SK-N-SH (cell line): ENCODE results near the gene ACVR1B. TPM values are rescaled to one million over a fixed set of nuclear protein-coding genes. Genes with fewer than 3 reads are reported as not detected.

Source experiments
- CTCF ChIA-PET: fragments of 300-600, 350-600 bp; formaldehyde crosslinking; extraction: SDS; loops from one replicate; lab custom pipeline; 2021; lab: Yijun Ruan, JAX
- POLR2A ChIA-PET: fragments of 350-600 bp; sonication (Branson Sonifier 250); formaldehyde crosslinking; extraction: SDS; loops from one replicate; lab custom pipeline; 2020; ENCODE audit warnings: antibody characterized with exemption, inconsistent platforms; lab: Yijun Ruan, JAX
- DNase-seq: peaks from one replicate; pipeline ENCODE4 v3.0.0; 2012
- H2AFZ ChIP-seq: fragments of 200-600 bp; sonication (generic); 2 replicates; pipeline ENCODE4 v1.8.1; 2016; ENCODE audit warnings: antibody characterized with exemption, mild to moderate bottlenecking, low read depth
- H3F3A ChIP-seq: fragments of 200-600 bp; sonication (generic); replicated peaks from 2 replicates; pipeline ENCODE3; 2016; ENCODE audit warnings: antibody characterized with exemption, mild to moderate bottlenecking; ENCODE audit not compliant: insufficient read depth
- H3K27ac ChIP-seq, 2 experiments: fragments of 200-500 bp in 1 of 2; fragments of 200-600 bp in 1 of 2; sonication (Bioruptor generic) in 1 of 2; sonication (generic), shearing (Covaris generic) in 1 of 2; 2 replicates each; pipeline versions ENCODE4 v1.5.1 to v1.6.1; 2014 to 2016; ENCODE audit warnings: low read depth in 2 of 2, inconsistent platforms in 1 of 2, low read length in 1 of 2, mild to moderate bottlenecking in 1 of 2, mixed read lengths in 1 of 2
- H3K27me3 ChIP-seq: fragments of 200-600 bp; sonication (generic), shearing (Covaris generic); 2 replicates; pipeline ENCODE4 v1.6.1; 2016; ENCODE audit warnings: mixed run types; ENCODE audit not compliant: insufficient read depth
- H3K36me3 ChIP-seq, 2 experiments: fragments of 200-500 bp in 1 of 2; fragments of 200-600 bp in 1 of 2; sonication (Bioruptor generic) in 1 of 2; sonication (generic) in 1 of 2; replicated peaks in 1 of 2; 2 replicates each; pipeline versions ENCODE3 to v1.5.1; 2014 to 2016; ENCODE audit warnings: low read length in 1 of 2, mild to moderate bottlenecking in 1 of 2; ENCODE audit not compliant: insufficient read depth in 2 of 2, control insufficient read depth in 1 of 2
- H3K4me1 ChIP-seq, 2 experiments: fragments of 200-500 bp in 1 of 2; fragments of 200-600 bp in 1 of 2; sonication (Bioruptor generic) in 1 of 2; sonication (generic), shearing (Covaris generic) in 1 of 2; 2 replicates each; pipeline versions ENCODE4 v1.5.1 to v1.6.1; 2014 to 2016; ENCODE audit warnings: low read depth in 1 of 2, low read length in 1 of 2, mixed run types in 1 of 2; ENCODE audit not compliant: insufficient read depth in 2 of 2, control insufficient read depth in 1 of 2
- H3K4me2 ChIP-seq: fragments of 200-600 bp; sonication (generic), shearing (Covaris generic); 2 replicates; pipeline ENCODE4 v1.6.1; 2017; ENCODE audit warnings: mixed run types
- H3K4me3 ChIP-seq, 2 experiments: fragments of 200-500 bp in 1 of 2; fragments of 200-600 bp in 1 of 2; sonication (Bioruptor generic) in 1 of 2; sonication (generic), shearing (Covaris generic) in 1 of 2; 2 replicates each; pipeline versions ENCODE4 v1.5.1 to v1.8.1; 2014 to 2016; ENCODE audit warnings: low read depth in 2 of 2, inconsistent platforms in 1 of 2, low read length in 1 of 2, mild to moderate bottlenecking in 1 of 2, mixed read lengths in 1 of 2, moderate library complexity in 1 of 2
- H3K79me2 ChIP-seq: fragments of 200-600 bp; sonication (generic); 2 replicates; pipeline ENCODE4 v1.8.1; 2017; ENCODE audit warnings: mild to moderate bottlenecking; ENCODE audit not compliant: insufficient read depth
- H3K9ac ChIP-seq: fragments of 200-600 bp; sonication (generic); 2 replicates; pipeline ENCODE4 v1.6.1; 2017; ENCODE audit warnings: mixed run types
- H3K9me2 ChIP-seq: fragments of 200-600 bp; sonication (generic); 2 replicates; pipeline ENCODE4 v1.6.1; 2017; ENCODE audit warnings: mixed run types
- H3K9me3 ChIP-seq: fragments of 200-600 bp; sonication (generic); 2 replicates; pipeline ENCODE4 v1.6.1; 2017; ENCODE audit warnings: mixed run types, mild to moderate bottlenecking, moderate library complexity
- H4K20me1 ChIP-seq: fragments of 200-600 bp; sonication (generic); 2 replicates; pipeline ENCODE4 v1.6.1; 2017; ENCODE audit warnings: mild to moderate bottlenecking, mixed run types; ENCODE audit not compliant: insufficient read depth
- CHD2 ChIP-seq: fragments of 150-350 bp; IDR thresholded peaks from 2 replicates; pipeline ENCODE4 v1.6.1; 2018; ENCODE audit warnings: low read length; ENCODE audit not compliant: partially characterized antibody
- EP300 ChIP-seq, 2 experiments: IDR thresholded peaks; 2 replicates each; pipeline versions ENCODE4 v1.4.0 to v1.6.1; 2012; ENCODE audit warnings: borderline replicate concordance in 1 of 2, low read depth in 1 of 2, low read length in 1 of 2
- EZH2phosphoT487 ChIP-seq: fragments of 200-600 bp; sonication (generic); IDR thresholded peaks from 2 replicates; pipeline ENCODE4 v1.6.1; 2017; ENCODE audit warnings: low read depth, mixed run types, mild to moderate bottlenecking, antibody characterized with exemption, moderate library complexity, borderline replicate concordance
- FOXJ3 ChIP-seq: sonication (generic); formaldehyde crosslinking; IDR thresholded peaks from 2 replicates; pipeline ENCODE4 v1.5.1; 2020; ENCODE audit warnings: mild to moderate bottlenecking, missing genetic modification reagents
- GATA2 ChIP-seq: sonication (generic); formaldehyde crosslinking; IDR thresholded peaks from 2 replicates; pipeline ENCODE4 v1.5.0; 2020; ENCODE audit warnings: mild to moderate bottlenecking, missing genetic modification reagents
- MXI1 ChIP-seq: IDR thresholded peaks from 2 replicates; pipeline ENCODE4 v1.6.1; 2012; ENCODE audit warnings: mild to moderate bottlenecking, low read depth, low read length, improper control_type of control experiment
- POLR2AphosphoS5 ChIP-seq: IDR thresholded peaks from 2 replicates; pipeline ENCODE4 v1.6.1; 2012; ENCODE audit warnings: low read depth, low read length
- RAD21 ChIP-seq: IDR thresholded peaks from 2 replicates; pipeline ENCODE4 v1.6.1; 2012; ENCODE audit warnings: mild to moderate bottlenecking, low read length
- REST ChIP-seq: IDR thresholded peaks from 2 replicates; pipeline ENCODE4 v1.6.1; 2012; ENCODE audit warnings: mild to moderate bottlenecking, low read depth, low read length, moderate library complexity
- SIN3A ChIP-seq: IDR thresholded peaks from 2 replicates; pipeline ENCODE4 v1.6.1; 2012; ENCODE audit warnings: low read depth, mild to moderate bottlenecking, low read length, moderate library complexity, borderline replicate concordance
- SMC3 ChIP-seq: IDR thresholded peaks from 2 replicates; pipeline ENCODE4 v1.6.1; 2012; ENCODE audit warnings: low read depth, low read length, improper control_type of control experiment
- TEAD4 ChIP-seq: IDR thresholded peaks from 2 replicates; pipeline ENCODE4 v1.4.0; 2012; ENCODE audit warnings: mild to moderate bottlenecking, borderline replicate concordance; ENCODE audit not compliant: insufficient read depth
- WGBS: methylation state at CpG from one replicate; pipeline ENCODE4 v1.1.6; 2017; ENCODE audit warnings: low lambda C conversion rate; 5-methylcytosine and 5-hydroxymethylcytosine counted together
- polyA plus RNA-seq, 3 experiments: library from polyadenylated mRNA; depleted of rRNA; stranded (reverse); fragments of >200 nt; gene quantifications; 2 replicates each; pipeline ENCODE4 v1.2.3, GENCODE V29; 2012
- TF ChIP-seq, protein P1 (sequence below): IDR thresholded peaks from 2 replicates; pipeline ENCODE4; 2012
- TF ChIP-seq, protein P2 (sequence below): IDR thresholded peaks from 2 replicates; pipeline ENCODE4 v1.4.0; 2012; ENCODE audit warnings: low read depth

ACVR1B gene
- polyA plus RNA-seq, 1 of the 3 experiments (the other 2 are of a cell fraction), result 12.1 TPM

- H3K4me1 ChIP-seq, result peaks cover 0 to 21% of the 10 kb centered on the region in 2 experiments; a peak in 1 of 4 replicates
- CTCF ChIA-PET, result interaction anchor here (0.6 to 10.1 kb wide), 13 partner anchors 9 to 104 kb away, joined by 3 to 55 read pairs (median 5); no protein-coding TSS in a partner anchor
Observed at GRCh38 chr12:51926064-51926632, 25.4 kb upstream of the ACVR1B start.

More at GRCh38 chr12:51926064-51926632, 25.4 kb upstream of the ACVR1B start:
- H2AFZ ChIP-seq, result no peak overlapping the region
- no peak overlapping the region for H3K9ac ChIP-seq
- no peaks in the 10 kb centered on the region for H3K9me3 ChIP-seq
- H3K9me2 ChIP-seq, result no peaks in the 10 kb centered on the region
- H3K4me2 ChIP-seq, result no peak overlapping the region
- no peaks in the 10 kb centered on the region for H3K79me2 ChIP-seq
- no peaks in the 10 kb centered on the region for H3K27me3 ChIP-seq
- WGBS, result 79% methylated on average over 8 of the region's 8 CpGs
- DNase-seq, result no peak
- no peak for TF ChIP-seq EP300 (IDR thresholded peaks at IDR 0.05; ENCODE audit: borderline replicate concordance in 1 of 2, low read depth in 1 of 2, low read length in 1 of 2)
- no peak for TF ChIP-seq GATA2 (CRISPR knock-in tag)
- TF ChIP-seq TEAD4, result no peak
- no peak for TF ChIP-seq MXI1
- no peak for TF ChIP-seq CHD2
- TF ChIP-seq, protein P1, sequence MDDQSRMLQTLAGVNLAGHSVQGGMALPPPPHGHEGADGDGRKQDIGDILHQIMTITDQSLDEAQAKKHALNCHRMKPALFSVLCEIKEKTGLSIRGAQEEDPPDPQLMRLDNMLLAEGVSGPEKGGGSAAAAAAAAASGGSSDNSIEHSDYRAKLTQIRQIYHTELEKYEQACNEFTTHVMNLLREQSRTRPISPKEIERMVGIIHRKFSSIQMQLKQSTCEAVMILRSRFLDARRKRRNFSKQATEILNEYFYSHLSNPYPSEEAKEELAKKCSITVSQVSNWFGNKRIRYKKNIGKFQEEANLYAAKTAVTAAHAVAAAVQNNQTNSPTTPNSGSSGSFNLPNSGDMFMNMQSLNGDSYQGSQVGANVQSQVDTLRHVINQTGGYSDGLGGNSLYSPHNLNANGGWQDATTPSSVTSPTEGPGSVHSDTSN, result no peak
- no peak for TF ChIP-seq EZH2phosphoT487
- TF ChIP-seq REST, result no peak
- no peak for TF ChIP-seq POLR2AphosphoS5
- no peak for TF ChIP-seq SIN3A
- TF ChIP-seq, protein P2, sequence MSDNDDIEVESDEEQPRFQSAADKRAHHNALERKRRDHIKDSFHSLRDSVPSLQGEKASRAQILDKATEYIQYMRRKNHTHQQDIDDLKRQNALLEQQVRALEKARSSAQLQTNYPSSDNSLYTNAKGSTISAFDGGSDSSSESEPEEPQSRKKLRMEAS, result no peak
- no peak for TF ChIP-seq FOXJ3 (CRISPR knock-in tag)
- TF ChIP-seq SMC3, result no peak
- no peak for TF ChIP-seq RAD21
- no peaks in the 10 kb centered on the region for H3F3A ChIP-seq
- no peaks in the 10 kb centered on the region for H4K20me1 ChIP-seq
- POLR2A ChIA-PET, result no interaction called here
- peak overlapping the region in 1 of 2 experiments; percentile 65; a peak in 1 of 4 replicates for H3K27ac ChIP-seq
- H3K4me3 ChIP-seq, result no peak overlapping the region
- no peaks in the 10 kb centered on the region for H3K36me3 ChIP-seq
